Hematopoietic multipotent progenitor cell treated with erythropoietin and hydrocortisone succinate and interleukin-3 and kit ligand, for 17 days (in vitro differentiated cells): Measurements from ENCODE around the gene SLC8A2.
A peak's percentile ranks its signal among the peaks of the same experiment; 100 is the strongest.

Experiments
- DNase-seq: peaks from one replicate; pipeline ENCODE4 v3.0.0-alpha.2; 2015; ENCODE audit warnings: low spot score

The SLC8A2 gene, protein sequence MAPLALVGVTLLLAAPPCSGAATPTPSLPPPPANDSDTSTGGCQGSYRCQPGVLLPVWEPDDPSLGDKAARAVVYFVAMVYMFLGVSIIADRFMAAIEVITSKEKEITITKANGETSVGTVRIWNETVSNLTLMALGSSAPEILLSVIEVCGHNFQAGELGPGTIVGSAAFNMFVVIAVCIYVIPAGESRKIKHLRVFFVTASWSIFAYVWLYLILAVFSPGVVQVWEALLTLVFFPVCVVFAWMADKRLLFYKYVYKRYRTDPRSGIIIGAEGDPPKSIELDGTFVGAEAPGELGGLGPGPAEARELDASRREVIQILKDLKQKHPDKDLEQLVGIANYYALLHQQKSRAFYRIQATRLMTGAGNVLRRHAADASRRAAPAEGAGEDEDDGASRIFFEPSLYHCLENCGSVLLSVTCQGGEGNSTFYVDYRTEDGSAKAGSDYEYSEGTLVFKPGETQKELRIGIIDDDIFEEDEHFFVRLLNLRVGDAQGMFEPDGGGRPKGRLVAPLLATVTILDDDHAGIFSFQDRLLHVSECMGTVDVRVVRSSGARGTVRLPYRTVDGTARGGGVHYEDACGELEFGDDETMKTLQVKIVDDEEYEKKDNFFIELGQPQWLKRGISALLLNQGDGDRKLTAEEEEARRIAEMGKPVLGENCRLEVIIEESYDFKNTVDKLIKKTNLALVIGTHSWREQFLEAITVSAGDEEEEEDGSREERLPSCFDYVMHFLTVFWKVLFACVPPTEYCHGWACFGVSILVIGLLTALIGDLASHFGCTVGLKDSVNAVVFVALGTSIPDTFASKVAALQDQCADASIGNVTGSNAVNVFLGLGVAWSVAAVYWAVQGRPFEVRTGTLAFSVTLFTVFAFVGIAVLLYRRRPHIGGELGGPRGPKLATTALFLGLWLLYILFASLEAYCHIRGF

DNA sequence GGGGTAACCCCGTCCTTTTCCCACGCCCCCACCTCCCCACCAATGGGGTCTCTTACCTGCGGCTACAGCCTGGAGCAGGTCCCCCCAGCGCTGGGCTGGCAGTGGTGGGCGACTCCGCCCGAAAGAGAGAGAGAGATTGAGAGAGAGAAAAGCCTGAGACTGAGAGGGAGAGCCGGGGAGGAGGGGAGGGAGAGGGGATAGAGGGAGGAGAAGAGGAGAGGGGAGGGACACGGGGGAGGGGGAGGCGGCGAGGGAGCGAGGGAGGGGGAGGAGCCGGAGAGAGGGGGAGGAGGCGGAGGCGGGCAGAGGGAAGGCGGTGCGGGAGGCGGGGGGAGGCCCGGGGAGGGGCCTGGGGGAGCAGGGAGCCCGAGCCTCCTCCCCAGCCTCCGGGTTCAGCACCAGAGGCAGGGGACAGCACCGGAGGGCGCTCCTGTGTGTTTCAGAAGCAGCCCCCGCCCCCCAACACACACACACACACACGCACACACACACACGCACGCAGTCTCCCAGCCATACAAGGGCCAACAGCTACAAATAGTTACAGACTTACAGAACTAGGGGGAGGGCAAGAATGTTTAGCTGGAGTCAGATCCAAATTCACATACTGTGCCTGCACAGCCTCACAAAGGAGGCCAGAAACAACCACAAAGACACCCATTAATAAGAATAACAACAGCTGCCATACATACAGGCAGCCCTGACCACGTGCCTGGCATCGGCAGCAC, at the start of gene SLC8A2:
SLC8A2 (minus strand) TSS at position 161 of the 725 bp plus-strand sequence. CDS start 5,490 bp downstream, outside the sequence.
- DNase-seq: no peak

GRCh38 chr19:47520839-47521238, 49.1 kb upstream of the SLC8A2 start:
- no peak for DNase-seq

DNA sequence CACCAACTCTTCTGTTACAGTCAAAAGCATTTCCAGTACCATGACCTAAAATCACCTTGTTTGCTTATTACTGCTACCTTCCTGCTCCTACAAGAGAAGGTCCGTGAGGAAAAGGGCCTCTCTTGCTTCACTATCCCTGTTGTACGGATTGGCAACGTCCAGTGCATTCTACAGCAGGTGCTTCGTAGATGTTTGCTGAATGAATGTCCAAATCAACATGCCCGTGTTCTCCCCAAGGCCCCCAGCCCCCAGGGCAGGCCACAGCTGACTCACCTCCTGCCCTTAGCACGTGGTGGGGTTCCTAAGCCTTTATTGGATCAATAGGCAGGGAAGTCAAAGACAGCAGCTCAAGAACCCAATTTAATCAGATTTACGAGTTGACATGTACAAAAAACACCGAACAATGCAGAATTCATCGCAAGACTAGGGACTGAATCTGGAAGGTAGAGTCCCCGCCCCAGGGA, 48.7 kb upstream of the SLC8A2 start:
- no peak for DNase-seq

DNA sequence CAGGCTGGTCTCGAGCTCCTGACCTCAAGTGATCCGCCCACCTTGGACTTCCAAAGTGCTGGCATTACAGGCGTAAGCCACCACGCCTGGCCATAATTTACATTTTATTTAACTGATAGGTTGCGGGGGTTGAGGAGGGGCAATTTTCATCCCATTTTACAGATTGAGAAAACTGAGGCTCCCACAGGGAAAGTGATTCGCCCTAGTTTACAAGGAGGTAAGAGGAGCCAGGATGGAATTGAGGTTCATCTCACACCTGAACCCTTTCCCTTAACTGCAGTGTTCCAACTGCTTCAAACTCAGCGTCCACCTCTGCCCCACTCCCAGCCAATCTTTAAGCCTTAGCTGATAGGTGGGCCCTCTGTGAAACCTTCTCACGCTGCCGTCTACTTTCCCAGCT, 47.2 kb upstream of the SLC8A2 start:
- no peak for DNase-seq

GRCh38 chr19:47518139-47518538, 46.4 kb upstream of the SLC8A2 start:
- DNase-seq: no peak

DNA sequence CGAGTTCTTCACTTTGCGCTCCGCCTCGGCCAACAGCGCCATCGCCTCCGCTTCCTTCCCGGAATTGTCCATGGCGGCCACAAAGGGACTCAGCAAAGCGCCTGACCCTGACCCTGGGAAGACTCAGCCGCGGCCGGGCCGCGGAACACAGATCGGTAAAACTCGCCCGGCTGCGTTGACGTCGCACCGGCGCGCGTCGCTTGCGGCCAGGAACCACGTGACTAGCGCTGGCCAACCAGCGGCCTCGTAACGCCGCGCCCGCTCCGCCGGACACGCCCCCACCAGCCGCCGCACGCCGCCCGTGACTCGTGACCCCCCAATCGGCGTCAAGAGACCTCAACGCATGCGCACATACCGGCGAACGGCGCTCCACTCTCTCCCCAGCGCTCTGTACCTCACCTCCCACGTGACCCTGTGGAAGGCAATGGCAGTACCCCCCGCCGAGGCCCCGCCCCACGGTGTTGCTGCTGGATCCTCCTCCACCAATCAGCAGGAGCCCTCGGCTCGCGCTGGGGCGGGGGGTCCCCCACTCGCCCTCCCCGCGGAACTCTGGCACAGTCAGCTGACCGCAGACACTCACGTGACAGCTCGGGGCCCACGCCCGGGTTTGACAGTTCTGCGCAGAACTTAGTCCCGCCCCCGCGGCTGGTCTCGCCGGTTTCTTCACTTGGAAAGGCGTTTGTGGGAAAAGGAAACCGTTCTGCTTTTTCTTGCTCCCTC, 43.3 kb upstream of the SLC8A2 start, which contains the start of gene NAPA:
NAPA (minus strand) TSS at position 195 of the 720 bp plus-strand sequence; CDS start at position 72, 123 bp downstream.
- DNase-seq: peak; percentile 100

DNA sequence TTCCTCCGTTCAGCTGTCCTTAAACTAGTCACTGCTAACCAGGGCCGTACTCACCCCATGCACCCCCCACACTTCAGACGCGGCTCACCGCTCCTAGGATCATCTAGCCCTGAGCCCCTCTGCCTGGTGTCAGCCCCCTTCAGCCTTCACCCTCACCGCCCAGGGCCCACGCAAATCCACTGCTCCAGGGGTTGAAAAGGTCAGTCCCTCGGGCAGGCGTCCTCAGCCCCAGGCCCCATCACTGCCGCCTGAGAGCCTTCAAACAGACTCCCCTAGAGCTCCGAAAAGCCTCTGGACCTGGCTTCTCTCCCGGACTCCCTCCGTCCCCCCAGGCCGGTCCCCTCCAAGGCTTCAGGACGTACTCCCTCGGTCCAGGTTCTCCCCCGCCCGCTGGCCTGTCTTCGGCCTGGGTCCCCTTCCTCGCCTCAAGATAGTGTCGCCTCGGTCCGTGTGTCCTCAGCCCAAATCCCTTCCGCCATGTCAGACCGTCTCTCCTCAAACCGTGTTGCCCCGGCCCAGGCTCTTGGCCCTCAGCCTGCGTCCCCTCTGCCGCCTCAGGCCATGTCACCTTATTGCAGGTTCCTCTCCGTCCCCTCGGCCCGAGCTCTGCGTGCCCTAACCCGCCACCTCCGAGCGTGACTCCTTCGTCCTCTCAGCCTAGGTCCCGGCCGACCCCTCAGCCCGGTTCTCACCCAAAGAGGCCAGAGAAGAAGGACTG, 42.6 kb upstream of the SLC8A2 start:
- no peak for DNase-seq

- DNase-seq: no peak
Observed at GRCh38 chr19:47512948-47513319, 41.2 kb upstream of the SLC8A2 start.

GRCh38 chr19:47512183-47512947, 40.7 kb upstream of the SLC8A2 start:
- DNase-seq: peak; percentile 77

- no peak for DNase-seq
Observed at GRCh38 chr19:47511681-47512080, 40.0 kb upstream of the SLC8A2 start.

- DNase-seq: no peak
Observed at GRCh38 chr19:47511128-47511517, 39.4 kb upstream of the SLC8A2 start.

GRCh38 chr19:47510516-47511127, 38.9 kb upstream of the SLC8A2 start:
- no peak for DNase-seq

DNA sequence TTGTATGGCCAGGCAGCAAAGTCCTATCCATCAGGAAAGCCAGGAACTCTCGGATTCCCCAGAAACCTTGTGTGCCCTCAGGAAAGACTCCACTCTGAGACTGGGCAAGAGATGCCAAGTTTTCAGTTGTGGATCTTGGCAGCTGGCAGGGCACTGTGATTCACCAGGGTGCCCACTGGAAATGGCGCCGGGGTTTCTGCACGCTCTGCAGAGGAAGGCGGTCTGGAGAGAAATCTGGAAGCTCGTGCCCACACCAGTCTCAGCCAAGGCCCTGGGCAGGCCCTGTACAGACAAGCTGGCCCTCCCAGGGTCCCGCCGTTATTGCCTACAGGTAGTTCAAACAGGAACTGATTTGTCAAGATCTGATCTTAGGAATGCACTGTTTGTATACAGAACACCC, 38.3 kb upstream of the SLC8A2 start:
- no peak for DNase-seq

- DNase-seq: no peak
Observed at GRCh38 chr19:47509170-47509847, 37.6 kb upstream of the SLC8A2 start.

- no peak for DNase-seq
Observed at GRCh38 chr19:47508721-47509120, 37.0 kb upstream of the SLC8A2 start.

GRCh38 chr19:47507924-47508553, 36.3 kb upstream of the SLC8A2 start:
- DNase-seq: no peak

- DNase-seq: no peak
Observed at GRCh38 chr19:47507012-47507411, 35.3 kb upstream of the SLC8A2 start.

DNA sequence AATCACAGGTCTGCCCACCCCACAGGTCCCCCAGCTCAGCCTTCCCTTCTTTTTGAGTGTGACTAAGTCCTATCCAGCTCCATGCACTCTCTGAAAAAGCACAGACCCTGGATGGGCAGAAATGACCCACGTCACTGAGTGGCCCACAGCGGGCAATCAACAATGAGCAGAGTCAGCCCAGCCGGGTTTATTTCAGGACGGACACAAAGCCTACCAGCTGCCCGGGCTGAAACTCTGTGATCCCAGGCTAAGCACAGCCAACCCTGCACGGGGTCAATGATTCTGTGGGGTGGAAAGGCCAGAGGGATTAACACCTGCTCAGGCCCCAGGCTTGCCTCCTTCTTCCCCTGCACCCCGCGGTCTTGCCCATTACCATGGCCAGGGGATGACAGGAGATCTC, 34.8 kb upstream of the SLC8A2 start:
- no peak for DNase-seq
